HT-29 (cell line): ENCODE measurements around the gene HBB. TPM values are rescaled to one million over a fixed set of nuclear protein-coding genes. Genes with fewer than 3 reads are reported as not detected.

ENCODE experiments used
- DNase-seq: peaks from one replicate; pipeline ENCODE4 v3.0.0-alpha.2; 2015; ENCODE audit warnings: low spot score
- total RNA-seq: library from RNA; depleted of rRNA; stranded (reverse); fragments of >200 nt; shearing (Covaris generic); gene quantifications from 2 replicates; pipeline ENCODE4 v1.2.3, GENCODE V29; 2014

HBB gene
- total RNA-seq, 1 experiment from 2014 or later, result not detected

DNA sequence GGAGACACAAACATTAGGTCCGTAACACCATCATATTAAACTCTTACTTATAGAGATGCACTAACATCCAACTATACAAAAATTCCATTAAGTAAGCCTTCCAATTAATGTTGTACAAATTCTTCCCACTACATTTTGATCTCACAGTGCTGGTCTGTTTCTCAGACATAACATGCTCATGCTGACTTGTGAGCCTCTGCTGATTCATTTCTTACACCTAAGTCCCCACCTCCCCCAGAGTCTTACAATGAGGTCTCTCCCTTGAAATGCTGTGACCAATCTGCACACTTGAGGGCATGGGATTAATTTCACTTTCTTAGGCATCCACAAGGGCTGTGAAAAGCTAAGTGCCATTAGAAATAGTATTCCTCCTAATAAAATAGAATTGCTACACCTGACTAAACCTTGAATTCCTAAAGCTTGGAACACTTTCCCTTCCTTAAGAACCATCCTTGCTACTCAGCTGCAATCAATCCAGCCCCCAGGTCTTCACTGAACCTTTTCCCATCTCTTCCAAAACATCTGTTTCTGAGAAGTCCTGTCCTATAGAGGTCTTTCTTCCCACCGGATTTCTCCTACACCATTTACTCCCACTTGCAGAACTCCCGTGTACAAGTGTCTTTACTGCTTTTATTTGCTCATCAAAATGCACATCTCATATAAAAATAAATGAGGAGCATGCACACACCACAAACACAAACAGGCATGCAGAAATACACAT is 20.8 kb upstream of the HBB start:
- no peak for DNase-seq

DNA sequence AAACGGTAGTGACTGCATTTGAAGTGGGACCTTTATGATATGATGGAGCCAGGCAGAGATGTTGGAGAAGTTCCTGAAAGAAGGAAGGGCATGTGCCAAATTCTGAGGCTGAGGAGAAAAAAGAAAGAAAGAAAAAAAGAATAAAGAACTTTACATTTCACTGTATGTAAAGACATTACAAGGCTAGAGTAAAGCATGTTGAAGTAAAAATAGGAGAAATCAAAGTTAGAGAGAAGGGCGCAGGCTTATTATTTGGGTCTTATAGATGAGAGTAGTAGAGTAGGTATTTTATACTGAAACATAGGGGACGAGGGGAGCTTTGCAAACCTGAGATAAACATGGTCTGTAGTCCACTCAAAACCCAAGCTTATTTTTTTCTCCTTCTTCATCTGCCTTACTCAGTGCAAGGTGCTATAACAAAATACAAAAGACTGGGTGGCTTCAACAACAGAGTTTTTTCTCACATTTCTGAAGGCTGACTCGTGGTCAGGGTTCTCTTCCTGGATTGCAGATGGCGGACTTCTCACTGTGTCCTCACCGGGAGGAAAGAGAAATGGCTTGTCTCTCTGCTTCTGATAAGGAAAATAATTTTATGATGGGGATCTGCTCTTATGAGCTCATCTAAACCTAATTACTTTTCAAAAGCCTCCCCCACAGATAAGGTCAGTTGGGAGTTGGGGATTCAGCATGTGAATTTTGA is 20.1 kb upstream of the HBB start:
- DNase-seq, result no peak

DNA sequence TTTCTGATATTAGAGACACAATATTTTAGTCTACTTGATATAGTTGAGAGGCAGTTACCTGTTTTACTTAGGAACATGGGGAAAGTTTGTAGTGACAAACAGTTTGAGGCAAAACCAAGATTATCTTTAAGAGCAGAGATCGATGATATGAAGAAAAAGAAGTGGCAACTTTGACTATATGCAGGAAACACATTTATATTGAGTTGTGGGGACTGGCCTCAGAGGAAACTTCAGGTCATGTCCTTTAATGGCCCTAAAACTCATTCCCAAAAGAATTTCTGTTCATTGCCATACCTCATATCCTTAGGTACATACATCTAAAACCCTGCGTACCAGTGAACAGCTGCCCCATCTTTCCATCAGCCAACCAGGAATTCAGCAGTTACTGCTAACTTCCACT is 18.3 kb upstream of the HBB start:
- no peak for DNase-seq

DNA sequence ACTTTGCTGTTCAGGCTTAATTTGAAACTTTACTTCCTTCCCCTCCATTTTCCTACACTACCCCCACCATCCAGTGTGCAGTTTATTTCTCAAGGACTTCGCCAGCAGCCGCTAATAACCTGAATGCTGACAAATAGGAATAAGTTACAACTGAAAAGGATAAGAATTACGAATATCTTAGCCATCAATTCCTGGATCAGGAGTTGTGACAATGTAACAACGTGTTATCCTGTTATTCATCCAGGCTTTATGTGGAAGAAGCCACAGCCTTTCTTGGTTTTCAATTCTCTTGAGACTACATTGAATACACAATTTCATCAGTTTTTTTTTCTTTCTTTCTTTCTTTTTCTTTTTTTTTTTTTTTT is 16.9 kb upstream of the HBB start:
- no peak for DNase-seq

DNA sequence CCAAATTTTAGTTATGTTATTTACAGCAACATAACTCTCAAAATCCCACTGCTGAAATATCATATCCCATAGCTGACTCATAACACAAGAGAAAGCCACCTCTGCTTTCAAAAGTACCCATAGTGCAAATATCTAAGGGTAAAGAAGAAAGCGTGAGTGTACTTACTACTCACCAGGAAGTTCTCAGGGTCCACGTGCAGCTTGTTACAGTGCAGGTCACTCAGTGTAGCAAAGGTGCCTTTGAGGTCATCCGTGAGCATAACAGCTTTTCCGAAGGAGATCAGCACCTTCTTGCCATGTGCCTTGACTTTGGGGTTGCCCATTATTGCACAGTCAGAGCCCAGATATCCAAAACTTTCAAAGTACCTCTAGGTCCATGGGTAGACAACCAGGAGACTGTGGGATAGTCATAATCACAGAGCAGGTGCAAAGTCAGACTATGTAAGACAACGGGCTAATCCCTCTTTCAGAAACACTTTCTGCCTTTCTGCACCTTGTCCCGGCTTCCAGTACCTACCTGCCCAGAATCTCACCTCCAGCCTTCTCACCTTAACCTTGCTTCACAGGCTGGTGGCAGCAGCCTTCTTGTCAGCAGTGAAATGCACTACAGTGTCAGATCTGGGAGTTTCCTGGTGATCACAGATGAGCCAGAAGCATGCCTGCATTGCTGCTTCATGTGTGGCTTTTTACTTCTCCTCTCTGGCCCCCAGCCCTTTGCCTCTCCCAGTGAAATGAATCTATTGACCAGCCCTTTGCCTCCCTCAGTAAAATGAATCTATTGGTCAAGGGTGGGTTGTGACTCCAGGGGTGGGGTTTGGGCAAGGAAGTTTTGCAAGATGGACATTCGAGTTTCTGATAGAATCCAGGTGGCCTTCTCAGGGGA is 16.3 kb upstream of the HBB start:
- DNase-seq, result no peak

- no peak for DNase-seq
Measured at GRCh38 chr11:5242208-5242607, 15.3 kb upstream of the HBB start.

- no peak for DNase-seq
Measured at GRCh38 chr11:5241458-5241857, 14.6 kb upstream of the HBB start.

- DNase-seq, result no peak
Measured at GRCh38 chr11:5240458-5240857, 13.6 kb upstream of the HBB start.

DNA sequence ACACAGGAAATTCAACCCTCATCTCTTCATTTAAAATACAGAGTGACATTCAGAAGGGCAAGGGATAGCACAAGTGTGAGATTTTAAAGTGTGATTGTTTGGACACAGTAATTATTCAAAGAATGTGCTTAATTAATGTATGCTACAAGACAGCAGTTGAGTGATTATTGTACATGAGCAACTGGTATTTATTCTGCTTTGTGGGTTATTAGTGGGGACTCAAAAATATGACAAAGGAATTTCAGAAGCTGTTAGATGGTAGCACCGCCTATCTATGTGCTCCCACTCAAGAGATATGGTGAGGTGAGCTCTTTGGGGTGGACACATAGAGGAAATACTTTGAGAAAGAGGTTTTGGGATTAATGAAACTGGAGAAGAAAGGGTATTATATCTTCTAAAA is 13.2 kb upstream of the HBB start:
- DNase-seq, result no peak

GRCh38 chr11:5239046-5239445 is 12.2 kb upstream of the HBB start:
- no peak for DNase-seq

DNA sequence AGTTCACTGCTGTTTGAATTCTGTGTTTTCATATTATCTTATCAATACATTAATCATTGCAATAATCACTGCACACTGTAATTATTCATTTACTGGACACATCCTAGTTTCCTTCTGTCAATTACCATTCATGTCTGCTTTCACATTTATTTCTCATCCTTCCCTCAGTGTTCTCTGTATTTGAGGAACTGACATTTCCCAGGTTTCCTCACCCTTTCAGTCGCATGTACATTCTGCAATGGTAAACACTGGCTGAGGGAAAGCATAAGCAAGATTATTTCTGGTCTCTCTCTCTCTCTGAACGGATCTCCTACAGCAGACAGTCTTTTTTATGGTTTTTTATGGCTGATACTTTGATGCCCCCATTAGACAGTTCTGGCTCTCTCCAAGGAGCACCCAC is 11.6 kb upstream of the HBB start:
- no peak for DNase-seq

DNA sequence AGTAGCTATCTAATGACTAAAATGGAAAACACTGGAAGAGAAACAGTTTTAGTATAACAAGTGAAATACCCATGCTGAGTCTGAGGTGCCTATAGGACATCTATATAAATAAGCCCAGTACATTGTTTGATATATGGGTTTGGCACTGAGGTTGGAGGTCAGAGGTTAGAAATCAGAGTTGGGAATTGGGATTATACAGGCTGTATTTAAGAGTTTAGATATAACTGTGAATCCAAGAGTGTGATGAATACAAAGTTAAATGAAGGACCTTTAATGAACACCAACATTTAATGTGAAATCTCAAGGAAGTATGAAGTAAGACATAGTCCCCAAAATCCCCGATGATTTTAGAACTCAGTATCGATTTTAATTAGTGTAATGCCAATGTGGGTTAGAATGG is 10.5 kb upstream of the HBB start:
- no peak for DNase-seq

- no peak for DNase-seq
Measured at GRCh38 chr11:5235364-5236095, 8.7 kb upstream of the HBB start.

DNA sequence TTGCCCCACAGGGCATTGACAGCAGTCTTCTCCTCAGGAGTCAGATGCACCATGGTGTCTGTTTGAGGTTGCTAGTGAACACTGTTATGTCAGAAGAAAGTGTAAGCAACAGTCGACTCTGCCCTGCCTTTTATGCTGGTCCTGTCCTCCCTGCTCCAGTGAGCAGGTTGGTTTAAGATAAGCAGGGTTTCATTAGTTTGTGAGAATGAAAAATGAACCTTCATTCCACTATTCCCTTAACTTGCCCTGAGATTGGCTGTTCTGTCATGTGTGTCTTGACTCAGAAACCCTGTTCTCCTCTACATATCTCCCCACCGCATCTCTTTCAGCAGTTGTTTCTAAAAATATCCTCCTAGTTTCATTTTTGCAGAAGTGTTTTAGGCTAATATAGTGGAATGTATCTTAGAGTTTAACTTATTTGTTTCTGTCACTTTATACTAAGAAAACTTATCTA is 7.5 kb upstream of the HBB start, which contains the start of gene HBD:
Gene HBD, minus strand, starts transcription at position 103 of the 454 bp plus-strand sequence. Its CDS starts 50 bp downstream, at position 53.
- no peak for DNase-seq

DNA sequence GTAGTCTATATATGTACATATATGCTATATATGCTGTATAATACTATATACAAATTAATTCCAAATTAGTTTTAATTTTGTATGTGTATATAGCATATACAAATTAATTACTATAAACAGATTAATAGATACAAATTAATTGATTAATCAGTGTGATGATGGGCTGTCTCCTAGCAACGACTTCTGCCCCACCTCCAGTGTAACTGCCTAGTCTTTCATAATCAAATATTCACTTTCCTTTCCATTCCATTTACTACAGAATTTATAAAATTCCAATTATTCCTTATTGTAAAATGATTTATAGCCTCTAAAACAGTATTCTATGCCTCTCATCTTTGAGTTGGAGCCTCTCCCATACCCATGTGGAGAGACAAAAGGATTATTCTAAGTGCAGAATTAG is 6.4 kb upstream of the HBB start:
- no peak for DNase-seq

DNA sequence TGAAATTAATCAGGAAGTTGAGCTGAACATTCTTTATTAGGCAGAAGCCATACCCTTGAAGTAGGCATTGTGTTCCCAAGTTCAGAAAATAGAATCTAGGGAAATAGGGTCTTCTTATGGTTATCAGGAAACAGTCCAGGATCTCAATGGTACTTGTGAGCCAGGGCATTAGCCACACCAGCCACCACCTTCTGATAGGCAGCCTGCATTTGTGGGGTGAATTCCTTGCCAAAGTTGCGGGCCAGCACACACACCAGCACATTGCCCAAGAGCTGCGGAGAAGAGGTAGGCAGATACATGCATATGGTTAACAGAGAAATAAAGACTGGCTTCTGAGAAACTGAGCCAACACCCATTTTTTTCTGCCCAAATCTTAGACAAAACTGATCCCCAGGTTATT is 6.0 kb upstream of the HBB start:
- no peak for DNase-seq

DNA sequence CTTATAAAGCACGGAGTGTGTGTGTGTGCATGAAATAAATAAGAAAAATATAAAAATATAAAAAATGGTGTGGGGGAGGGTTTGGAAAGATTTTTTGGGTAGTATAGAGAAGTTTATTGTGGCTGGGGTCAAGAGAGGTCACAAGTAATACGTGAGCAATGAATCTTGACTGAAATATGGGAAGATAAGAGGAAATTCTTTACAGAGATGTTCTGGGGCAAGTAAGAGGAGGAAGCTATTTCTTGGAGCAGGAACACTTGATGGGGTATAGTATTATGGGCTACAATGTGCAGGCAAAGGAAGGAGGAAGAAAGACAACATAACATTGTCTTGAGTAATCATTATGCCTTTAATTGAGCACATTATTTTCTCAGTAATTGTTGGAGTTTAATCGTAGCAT is 5.3 kb upstream of the HBB start:
- DNase-seq, result no peak

DNA sequence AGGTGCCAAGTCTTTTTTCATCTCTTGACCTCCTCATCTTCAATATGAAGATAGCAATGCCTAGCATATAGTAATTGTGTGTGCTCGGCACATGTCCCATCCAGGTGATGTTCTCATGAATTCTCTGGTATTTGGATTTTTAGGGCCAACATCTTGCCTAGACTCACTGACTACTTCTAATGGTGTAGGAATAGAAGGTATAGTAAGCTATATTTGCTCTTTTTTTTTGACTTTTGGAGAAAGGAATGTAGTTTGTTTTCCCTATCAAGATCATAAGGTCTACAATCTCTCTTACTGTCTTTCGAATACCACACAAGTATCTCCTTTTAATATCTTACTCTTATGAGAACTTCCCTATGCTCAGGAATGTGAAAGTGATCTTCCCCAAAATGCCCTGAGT is 4.2 kb upstream of the HBB start:
- no peak for DNase-seq

DNA sequence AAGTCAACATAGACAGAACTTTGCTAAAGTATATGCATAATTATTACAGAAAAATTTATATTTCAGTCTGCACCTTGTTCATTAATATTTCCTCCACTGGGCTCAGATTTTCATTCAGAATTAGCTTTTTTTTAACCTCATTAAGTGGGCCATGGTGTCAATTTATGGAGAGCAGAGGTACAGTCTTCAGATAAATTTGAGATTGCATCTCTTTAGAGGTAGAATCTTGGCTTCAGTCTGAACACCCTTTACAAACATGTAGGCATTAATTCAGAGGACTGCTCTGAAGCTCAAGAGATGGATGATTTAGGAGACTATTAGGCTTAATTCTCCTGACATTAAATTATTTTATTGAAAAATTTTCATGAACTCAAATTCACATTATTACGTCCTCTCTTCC is 3.4 kb upstream of the HBB start:
- no peak for DNase-seq

GRCh38 chr11:5229796-5230195 is 2.9 kb upstream of the HBB start:
- no peak for DNase-seq

GRCh38 chr11:5229356-5229755 is 2.5 kb upstream of the HBB start:
- no peak for DNase-seq

DNA sequence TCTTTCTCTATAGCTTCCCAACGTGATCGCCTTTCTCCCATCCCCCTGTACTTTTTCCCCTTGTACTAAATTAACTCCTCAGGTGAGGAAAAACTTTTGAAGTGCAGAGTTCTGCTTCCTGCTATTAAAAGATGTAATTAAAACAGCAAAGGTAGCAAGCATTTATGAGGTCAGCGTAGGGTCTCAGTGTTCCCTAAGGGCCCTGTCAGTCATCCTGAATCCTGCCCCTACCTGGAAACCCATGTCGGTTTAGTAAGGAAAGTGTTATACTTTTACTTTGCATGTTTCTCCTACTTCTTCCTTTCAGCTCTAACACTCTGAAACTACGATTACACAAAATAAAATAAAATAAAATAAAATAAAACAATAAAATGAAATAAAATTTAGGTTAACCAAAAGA is 1.3 kb upstream of the HBB start:
- no peak for DNase-seq
